ENCODE measurements around the gene CREB5. TPM values are rescaled to one million over a fixed set of nuclear protein-coding genes. Genes with fewer than 3 reads are reported as not detected.

CREB5 gene
- total RNA-seq, 1 donor from 2014 or later, result 4.6 TPM

DNA sequence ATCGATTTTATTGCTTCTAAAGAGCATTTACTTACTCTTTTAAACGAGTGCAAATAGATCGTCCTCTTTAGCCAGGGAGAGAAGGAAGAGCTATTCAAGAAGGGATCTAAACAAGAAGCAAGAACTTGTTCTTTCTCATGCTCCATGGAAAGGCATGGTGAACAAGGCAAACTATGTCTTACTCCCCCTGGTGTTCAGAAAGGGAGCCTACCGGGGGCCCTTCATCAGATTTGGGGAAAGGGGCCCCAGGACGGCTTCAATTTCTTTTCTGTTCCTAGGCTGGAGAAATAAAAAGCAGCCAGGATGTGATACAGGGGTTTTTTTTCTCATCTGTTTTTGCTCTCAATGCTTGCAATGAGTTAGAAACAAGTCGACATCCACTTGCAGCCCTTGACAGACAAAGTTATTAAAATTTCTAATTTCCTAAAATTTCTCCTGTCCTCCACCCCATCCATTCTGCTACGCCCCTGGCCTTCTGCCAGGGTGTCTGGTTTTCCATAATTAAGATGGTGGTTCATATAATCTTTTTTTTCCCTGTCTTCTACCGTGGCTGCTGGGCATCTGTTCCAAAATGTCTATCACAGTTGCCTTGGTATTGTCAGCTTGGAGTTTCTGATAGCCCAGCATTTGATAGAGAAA is 214.4 kb downstream of the CREB5 start:
- DNase-seq (ENCODE audit: low spot score, unreplicated experiment), result peak; percentile 16
- Mint-ChIP-seq H3K36me3 (ENCODE audit: insufficient read depth) (no peaks in the 10 kb centered on the region), H3K27me3 (peaks cover 3% of the 10 kb centered on the region), H3K4me3 (ENCODE audit: low read depth) (no peak overlapping the region), H3K9me3 (ENCODE audit: low read depth) (no peaks in the 10 kb centered on the region), H3K27ac (no peak overlapping the region), H3K4me1 (ENCODE audit: low read depth) (peaks cover 10% of the 10 kb centered on the region)
- TF ChIP-seq, protein P1, sequence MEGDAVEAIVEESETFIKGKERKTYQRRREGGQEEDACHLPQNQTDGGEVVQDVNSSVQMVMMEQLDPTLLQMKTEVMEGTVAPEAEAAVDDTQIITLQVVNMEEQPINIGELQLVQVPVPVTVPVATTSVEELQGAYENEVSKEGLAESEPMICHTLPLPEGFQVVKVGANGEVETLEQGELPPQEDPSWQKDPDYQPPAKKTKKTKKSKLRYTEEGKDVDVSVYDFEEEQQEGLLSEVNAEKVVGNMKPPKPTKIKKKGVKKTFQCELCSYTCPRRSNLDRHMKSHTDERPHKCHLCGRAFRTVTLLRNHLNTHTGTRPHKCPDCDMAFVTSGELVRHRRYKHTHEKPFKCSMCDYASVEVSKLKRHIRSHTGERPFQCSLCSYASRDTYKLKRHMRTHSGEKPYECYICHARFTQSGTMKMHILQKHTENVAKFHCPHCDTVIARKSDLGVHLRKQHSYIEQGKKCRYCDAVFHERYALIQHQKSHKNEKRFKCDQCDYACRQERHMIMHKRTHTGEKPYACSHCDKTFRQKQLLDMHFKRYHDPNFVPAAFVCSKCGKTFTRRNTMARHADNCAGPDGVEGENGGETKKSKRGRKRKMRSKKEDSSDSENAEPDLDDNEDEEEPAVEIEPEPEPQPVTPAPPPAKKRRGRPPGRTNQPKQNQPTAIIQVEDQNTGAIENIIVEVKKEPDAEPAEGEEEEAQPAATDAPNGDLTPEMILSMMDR (IDR thresholded peaks at IDR 0.05; ENCODE audit: unreplicated experiment), result peak; percentile 68

- DNase-seq (ENCODE audit: low spot score, unreplicated experiment), result no peak
- Mint-ChIP-seq H3K27me3 (peaks cover 6% of the 10 kb centered on the region), H3K9me3 (ENCODE audit: low read depth) (no peaks in the 10 kb centered on the region), H3K4me3 (ENCODE audit: low read depth) (no peak overlapping the region), H3K4me1 (ENCODE audit: low read depth) (peaks cover 10% of the 10 kb centered on the region), H3K36me3 (ENCODE audit: insufficient read depth) (no peaks in the 10 kb centered on the region), H3K27ac (no peak overlapping the region)
- TF ChIP-seq, protein P1 (IDR thresholded peaks at IDR 0.05; ENCODE audit: unreplicated experiment), result no peak
Observed at GRCh38 chr7:28627263-28627653, 214.9 kb downstream of the CREB5 start.

- peaks cover 9% of the 10 kb centered on the region for H3K27me3 Mint-ChIP-seq
- no peak for DNase-seq (ENCODE audit: low spot score, unreplicated experiment)
- no peaks in the 10 kb centered on the region for H3K36me3 Mint-ChIP-seq (ENCODE audit: insufficient read depth)
- H3K4me1 Mint-ChIP-seq (ENCODE audit: low read depth), result peaks cover 10% of the 10 kb centered on the region
- no peak overlapping the region for H3K4me3 Mint-ChIP-seq (ENCODE audit: low read depth)
- TF ChIP-seq, protein P1 (IDR thresholded peaks at IDR 0.05; ENCODE audit: unreplicated experiment), result no peak
- H3K27ac Mint-ChIP-seq, result no peak overlapping the region
- no peaks in the 10 kb centered on the region for H3K9me3 Mint-ChIP-seq (ENCODE audit: low read depth)
Observed at GRCh38 chr7:28627896-28628295, 215.6 kb downstream of the CREB5 start.

GRCh38 chr7:28629216-28629842 is 217.0 kb downstream of the CREB5 start:
- Mint-ChIP-seq H3K27me3 (peaks cover 9% of the 10 kb centered on the region), H3K4me1 (ENCODE audit: low read depth) (peaks cover 5% of the 10 kb centered on the region), H3K27ac (no peak overlapping the region), H3K36me3 (ENCODE audit: insufficient read depth) (no peaks in the 10 kb centered on the region), H3K9me3 (ENCODE audit: low read depth) (no peaks in the 10 kb centered on the region), H3K4me3 (ENCODE audit: low read depth) (no peak overlapping the region)
- TF ChIP-seq, protein P1 (IDR thresholded peaks at IDR 0.05; ENCODE audit: unreplicated experiment), result no peak
- no peak for DNase-seq (ENCODE audit: low spot score, unreplicated experiment)

GRCh38 chr7:28630350-28630749 is 218.0 kb downstream of the CREB5 start:
- no peak for DNase-seq (ENCODE audit: low spot score, unreplicated experiment)
- H3K4me1 Mint-ChIP-seq (ENCODE audit: low read depth), result peaks cover 2% of the 10 kb centered on the region
- TF ChIP-seq, protein P1 (IDR thresholded peaks at IDR 0.05; ENCODE audit: unreplicated experiment), result no peak
- H3K4me3 Mint-ChIP-seq (ENCODE audit: low read depth), result no peak overlapping the region
- H3K9me3 Mint-ChIP-seq (ENCODE audit: low read depth), result no peaks in the 10 kb centered on the region
- no peaks in the 10 kb centered on the region for H3K36me3 Mint-ChIP-seq (ENCODE audit: insufficient read depth)
- no peak overlapping the region for H3K27ac Mint-ChIP-seq
- peaks cover 9% of the 10 kb centered on the region for H3K27me3 Mint-ChIP-seq

Measured in progenitor cell of endocrine pancreas (in vitro differentiated cells).